ENCODE data around the gene KCNQ4.

DNA sequence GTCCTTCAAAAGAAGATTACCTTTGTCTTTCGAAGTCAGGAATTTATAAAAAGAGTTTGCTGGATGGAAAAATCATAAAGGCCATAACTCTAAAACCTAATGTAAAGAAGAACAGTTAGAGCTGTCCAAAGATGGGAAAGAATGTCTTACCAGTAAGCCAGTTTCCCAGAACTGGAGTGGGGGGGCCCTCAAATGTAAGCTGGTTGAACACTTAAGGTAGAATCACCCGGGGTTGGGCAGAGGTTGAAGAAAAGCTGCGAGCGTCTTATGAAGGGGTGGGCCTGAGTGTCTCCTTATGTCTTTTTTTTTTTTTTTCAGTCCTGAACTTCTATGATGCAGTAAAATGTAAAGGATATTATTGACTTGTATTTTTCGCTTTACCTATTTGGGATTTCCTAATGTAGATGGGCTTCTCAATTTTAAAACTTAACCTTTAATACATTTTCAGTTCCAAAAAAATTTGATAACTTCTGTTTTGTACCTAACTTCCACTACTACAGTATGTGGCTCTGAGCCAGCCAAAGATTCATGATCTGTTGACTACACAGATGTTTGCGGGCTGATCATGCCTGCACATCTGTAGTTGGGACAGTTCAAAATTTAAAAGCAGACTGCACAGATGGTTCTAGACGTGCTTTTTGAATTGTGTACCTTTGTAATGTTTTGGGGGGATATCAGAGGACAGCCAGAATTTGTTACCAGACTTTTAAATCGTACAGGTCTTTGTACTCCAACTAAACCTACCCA, 48.5 kb upstream of the KCNQ4 start:
- TF ChIP-seq, protein P1, sequence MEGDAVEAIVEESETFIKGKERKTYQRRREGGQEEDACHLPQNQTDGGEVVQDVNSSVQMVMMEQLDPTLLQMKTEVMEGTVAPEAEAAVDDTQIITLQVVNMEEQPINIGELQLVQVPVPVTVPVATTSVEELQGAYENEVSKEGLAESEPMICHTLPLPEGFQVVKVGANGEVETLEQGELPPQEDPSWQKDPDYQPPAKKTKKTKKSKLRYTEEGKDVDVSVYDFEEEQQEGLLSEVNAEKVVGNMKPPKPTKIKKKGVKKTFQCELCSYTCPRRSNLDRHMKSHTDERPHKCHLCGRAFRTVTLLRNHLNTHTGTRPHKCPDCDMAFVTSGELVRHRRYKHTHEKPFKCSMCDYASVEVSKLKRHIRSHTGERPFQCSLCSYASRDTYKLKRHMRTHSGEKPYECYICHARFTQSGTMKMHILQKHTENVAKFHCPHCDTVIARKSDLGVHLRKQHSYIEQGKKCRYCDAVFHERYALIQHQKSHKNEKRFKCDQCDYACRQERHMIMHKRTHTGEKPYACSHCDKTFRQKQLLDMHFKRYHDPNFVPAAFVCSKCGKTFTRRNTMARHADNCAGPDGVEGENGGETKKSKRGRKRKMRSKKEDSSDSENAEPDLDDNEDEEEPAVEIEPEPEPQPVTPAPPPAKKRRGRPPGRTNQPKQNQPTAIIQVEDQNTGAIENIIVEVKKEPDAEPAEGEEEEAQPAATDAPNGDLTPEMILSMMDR (IDR thresholded peaks at IDR 0.05; ENCODE audit: low read depth, low read length, poor library complexity, severe bottlenecking) = no peak
- no peak for TF ChIP-seq EZH2phosphoT487 (IDR thresholded peaks at IDR 0.05; ENCODE audit: borderline replicate concordance, low read length)

All from DOHH2 (cell line).